ENCODE results near the gene RNASE1. TPM values are rescaled to one million over a fixed set of nuclear protein-coding genes. Genes with fewer than 3 reads are reported as not detected.

The RNASE1 gene
- 1.1 TPM in 1 of 2 replicates, not detected in the other for total RNA-seq

DNA sequence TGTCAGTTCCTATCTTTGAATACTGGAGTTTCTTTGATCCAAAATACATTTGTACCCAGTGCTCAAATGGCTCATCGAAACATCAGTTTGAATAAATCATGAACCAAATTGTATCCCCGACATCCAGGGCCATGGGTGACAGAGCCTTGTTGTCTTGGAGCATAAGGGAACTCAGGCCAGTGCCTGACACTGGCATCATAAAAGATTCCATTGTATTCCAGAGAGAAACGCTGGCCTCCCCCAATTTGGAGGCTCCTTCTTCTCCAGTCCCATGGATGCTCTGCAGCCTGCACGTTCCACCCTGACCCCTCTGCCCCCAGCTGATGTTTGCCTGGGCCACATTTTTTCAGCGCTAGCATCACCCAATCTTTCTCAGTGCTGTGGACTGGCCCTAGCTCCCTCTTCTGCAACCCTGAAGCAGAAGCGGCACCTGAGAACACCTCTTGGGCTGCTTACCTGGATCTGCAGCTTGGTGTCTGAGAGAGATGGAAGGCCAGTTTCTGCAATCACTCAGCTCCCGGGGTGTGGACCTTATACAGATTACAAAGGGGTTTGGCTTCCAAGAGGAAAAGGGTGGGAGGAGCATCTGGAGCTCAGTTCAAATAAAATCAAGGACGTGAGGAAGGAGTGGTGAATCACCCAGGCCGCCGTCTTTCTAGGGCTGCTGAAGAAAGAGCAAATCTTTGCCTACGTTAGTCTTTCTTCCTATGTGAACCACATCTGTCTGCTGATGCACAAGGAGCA lies at the start of gene RNASE1:
TSS of gene RNASE1 (minus strand) at position 504 of the 744 bp plus-strand sequence. CDS start 776 bp downstream, outside the sequence.

Other genes starting within 250 kb of the RNASE1 start
- gene RNASE9, start 241.8 kb downstream of the RNASE1 start, total RNA-seq = not detected in 2 replicates
- gene RNASE11, start 214.8 kb downstream of the RNASE1 start, total RNA-seq = not detected in 2 replicates
- gene RNASE12, start 211.5 kb downstream of the RNASE1 start, total RNA-seq = not detected in 2 replicates
- not detected in 2 replicates for gene OR6S1, start 161.2 kb downstream of the RNASE1 start, total RNA-seq
- 49.4 and 54.9 TPM in 2 replicates for gene RNASE4, start 118.3 kb downstream of the RNASE1 start, total RNA-seq
- gene ANG, start 114.1 kb downstream of the RNASE1 start, total RNA-seq = 16.1 and 16.8 TPM in 2 replicates
- not detected in 2 replicates for gene EDDM3A, start 57.0 kb downstream of the RNASE1 start, total RNA-seq
- gene EDDM3B, start 34.4 kb downstream of the RNASE1 start, total RNA-seq = not detected in 2 replicates
- not detected in 2 replicates for gene RNASE6, start 21.6 kb downstream of the RNASE1 start, total RNA-seq
- gene RNASE3, start 88.5 kb upstream of the RNASE1 start, total RNA-seq = not detected in 2 replicates
- gene RNASE2, start 152.6 kb upstream of the RNASE1 start, total RNA-seq = not detected in 2 replicates
- 37.6 and 43.8 TPM in 2 replicates for gene METTL17, start 187.1 kb upstream of the RNASE1 start, total RNA-seq
- 0.11 and 0.52 TPM in 2 replicates for gene SLC39A2, start 196.4 kb upstream of the RNASE1 start, total RNA-seq
- gene NDRG2, start 222.2 kb upstream of the RNASE1 start, total RNA-seq = 0.22 and 1.7 TPM in 2 replicates
- gene TPPP2, start 227.4 kb upstream of the RNASE1 start, total RNA-seq = not detected in 2 replicates
- gene RNASE13, start 232.0 kb upstream of the RNASE1 start, total RNA-seq = not detected in 2 replicates
- not detected in 2 replicates for gene RNASE7, start 239.5 kb upstream of the RNASE1 start, total RNA-seq

Measured in articular chondrocyte of knee joint (primary cell).